ENCODE measurements around the gene MYO1B.

DNA sequence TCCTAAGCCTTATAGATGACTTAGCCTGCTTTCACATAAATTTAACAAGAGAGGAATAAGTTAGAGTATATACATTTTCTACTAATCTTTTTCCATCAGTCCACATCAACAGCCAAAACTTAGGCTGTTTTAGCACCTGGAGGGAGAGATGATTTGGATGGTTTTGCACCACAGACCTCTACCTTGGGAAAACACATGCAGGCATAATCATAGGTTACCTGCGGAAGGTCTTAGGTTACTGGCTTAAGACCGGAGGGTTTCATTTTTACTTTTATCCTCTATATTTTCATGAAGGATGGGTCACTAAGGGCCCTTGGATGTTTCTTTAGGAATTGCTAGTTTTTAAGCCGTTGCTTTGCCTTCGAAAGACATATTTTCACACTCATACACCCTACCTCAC lies 66.0 kb downstream of the MYO1B start:
- TF ChIP-seq, protein P1, sequence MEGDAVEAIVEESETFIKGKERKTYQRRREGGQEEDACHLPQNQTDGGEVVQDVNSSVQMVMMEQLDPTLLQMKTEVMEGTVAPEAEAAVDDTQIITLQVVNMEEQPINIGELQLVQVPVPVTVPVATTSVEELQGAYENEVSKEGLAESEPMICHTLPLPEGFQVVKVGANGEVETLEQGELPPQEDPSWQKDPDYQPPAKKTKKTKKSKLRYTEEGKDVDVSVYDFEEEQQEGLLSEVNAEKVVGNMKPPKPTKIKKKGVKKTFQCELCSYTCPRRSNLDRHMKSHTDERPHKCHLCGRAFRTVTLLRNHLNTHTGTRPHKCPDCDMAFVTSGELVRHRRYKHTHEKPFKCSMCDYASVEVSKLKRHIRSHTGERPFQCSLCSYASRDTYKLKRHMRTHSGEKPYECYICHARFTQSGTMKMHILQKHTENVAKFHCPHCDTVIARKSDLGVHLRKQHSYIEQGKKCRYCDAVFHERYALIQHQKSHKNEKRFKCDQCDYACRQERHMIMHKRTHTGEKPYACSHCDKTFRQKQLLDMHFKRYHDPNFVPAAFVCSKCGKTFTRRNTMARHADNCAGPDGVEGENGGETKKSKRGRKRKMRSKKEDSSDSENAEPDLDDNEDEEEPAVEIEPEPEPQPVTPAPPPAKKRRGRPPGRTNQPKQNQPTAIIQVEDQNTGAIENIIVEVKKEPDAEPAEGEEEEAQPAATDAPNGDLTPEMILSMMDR (conservative IDR thresholded peaks at IDR 0.05 in 1 of 2, IDR thresholded peaks at IDR 0.05 in 1 of 2; ENCODE audit: low read depth in 1 of 2, low read length in 2 of 2), result no peak
- no peak for TF ChIP-seq EZH2 (IDR thresholded peaks at IDR 0.05; ENCODE audit: low read length, missing control alignments)

Data from fibroblast of lung (primary cell).